ENCODE data around the gene TRABD2A. TPM values are rescaled to one million over a fixed set of nuclear protein-coding genes. Genes with fewer than 3 reads are reported as not detected.

Gene TRABD2A
- total RNA-seq, 4 donors from 2014 or later: 0.14 to 3.0 (median 0.29) TPM; not detected in 1

GRCh38 chr2:84817239-84817655 is 63.6 kb downstream of the TRABD2A start:
- no peaks in the 10 kb centered on the region for H3K36me3 ChIP-seq
- intact Hi-C loops (cut with DNase I; ENCODE audit: low total_unique reads): loop anchor here (5.0 kb wide), 1 partner anchor 120 kb away; no protein-coding TSS in a partner anchor
- no peaks in the 10 kb centered on the region for H3K9me3 ChIP-seq
- no peak for TF ChIP-seq POLR2A (IDR thresholded peaks at IDR 0.05)
- TF ChIP-seq CTCF (IDR thresholded peaks at IDR 0.05): no peak
- no peak overlapping the region for H3K27ac ChIP-seq
- no peaks in the 10 kb centered on the region for H3K4me1 ChIP-seq
- no peak for DNase-seq
- no peaks in the 10 kb centered on the region for H3K27me3 ChIP-seq
- no peak overlapping the region for H3K4me3 ChIP-seq

- H3K36me3 ChIP-seq: no peaks in the 10 kb centered on the region
- H3K4me1 ChIP-seq: no peaks in the 10 kb centered on the region
- H3K9me3 ChIP-seq: no peaks in the 10 kb centered on the region
- DNase-seq: no peak
- no peak overlapping the region for H3K27ac ChIP-seq
- no peak for TF ChIP-seq CTCF (IDR thresholded peaks at IDR 0.05)
- TF ChIP-seq POLR2A (IDR thresholded peaks at IDR 0.05): no peak
- H3K27me3 ChIP-seq: no peaks in the 10 kb centered on the region
- H3K4me3 ChIP-seq: no peak overlapping the region
- intact Hi-C loops (cut with DNase I; ENCODE audit: low total_unique reads): loop anchor here (5.0 kb wide), 1 partner anchor 121 kb away; no protein-coding TSS in a partner anchor
These were observed 64.4 kb downstream of the TRABD2A start for GRCh38 chr2:84816426-84817026.

GRCh38 chr2:84815146-84815545 is 65.7 kb downstream of the TRABD2A start:
- H3K4me3 ChIP-seq: no peak overlapping the region
- no peak overlapping the region for H3K27ac ChIP-seq
- no peak for TF ChIP-seq CTCF (IDR thresholded peaks at IDR 0.05)
- DNase-seq: no peak
- no peaks in the 10 kb centered on the region for H3K36me3 ChIP-seq
- no peaks in the 10 kb centered on the region for H3K9me3 ChIP-seq
- H3K4me1 ChIP-seq: no peaks in the 10 kb centered on the region
- intact Hi-C loops (cut with DNase I; ENCODE audit: low total_unique reads): loop anchor here (5.0 kb wide), 1 partner anchor 122 kb away; no protein-coding TSS in a partner anchor
- H3K27me3 ChIP-seq: no peaks in the 10 kb centered on the region

GRCh38 chr2:84811839-84812431 is 68.9 kb downstream of the TRABD2A start:
- intact Hi-C loops (cut with DNase I; ENCODE audit: low total_unique reads): no loop called here
- no peak for TF ChIP-seq POLR2A (IDR thresholded peaks at IDR 0.05)
- TF ChIP-seq CTCF (IDR thresholded peaks at IDR 0.05): no peak

GRCh38 chr2:84808279-84808678 is 72.6 kb downstream of the TRABD2A start:
- intact Hi-C loops (cut with DNase I; ENCODE audit: low total_unique reads): no loop called here
- Histone ChIP-seq H3K27me3 (no peaks in the 10 kb centered on the region), H3K9me3 (no peaks in the 10 kb centered on the region), H3K4me3 (no peak overlapping the region), H3K27ac (no peak overlapping the region), H3K4me1 (no peaks in the 10 kb centered on the region), H3K36me3 (no peaks in the 10 kb centered on the region)
- TF ChIP-seq POLR2A (IDR thresholded peaks at IDR 0.05) (no peak), CTCF (IDR thresholded peaks at IDR 0.05) (no peak)
- no peak for DNase-seq

More at GRCh38 chr2:84811839-84812431, 68.9 kb downstream of the TRABD2A start:
- H3K4me3 ChIP-seq: no peak overlapping the region
- no peaks in the 10 kb centered on the region for H3K36me3 ChIP-seq
- DNase-seq: no peak
- no peaks in the 10 kb centered on the region for H3K4me1 ChIP-seq
- no peaks in the 10 kb centered on the region for H3K9me3 ChIP-seq
- H3K27me3 ChIP-seq: no peaks in the 10 kb centered on the region
- no peak overlapping the region for H3K27ac ChIP-seq

All from uterus (tissue), 4 donors.